GM19035 (cell line): ENCODE data around the gene SUN3.

Experiments used
- ATAC-seq: cut with Tn5 transposase; IDR thresholded peaks from one replicate; pipeline ENCODE4 v1.9.1; 2021; ENCODE audit not compliant: unreplicated experiment

Gene SUN3

GRCh38 chr7:47979832-47980181, 49.1 kb downstream of the SUN3 start:
- no peak for ATAC-seq

GRCh38 chr7:47979145-47979831, 49.6 kb downstream of the SUN3 start, which contains the start of gene HUS1:
Gene HUS1 (minus strand): TSS chr7:47979615. CDS start chr7:47979519, 96 bp downstream.
- ATAC-seq, result peak; percentile 99

GRCh38 chr7:47978790-47979144, 50.1 kb downstream of the SUN3 start:
- no peak for ATAC-seq

- no peak for ATAC-seq
Observed at GRCh38 chr7:47973739-47974138, 55.2 kb downstream of the SUN3 start.

GRCh38 chr7:47970761-47971160, 58.1 kb downstream of the SUN3 start:
- ATAC-seq, result no peak

GRCh38 chr7:47968847-47969774, 59.8 kb downstream of the SUN3 start:
- peak; percentile 63 for ATAC-seq

GRCh38 chr7:47967708-47968107, 61.2 kb downstream of the SUN3 start:
- no peak for ATAC-seq

- no peak for ATAC-seq
Observed at GRCh38 chr7:47967123-47967522, 61.8 kb downstream of the SUN3 start.

- ATAC-seq, result no peak
Observed at GRCh38 chr7:47965456-47965855, 63.5 kb downstream of the SUN3 start.

- no peak for ATAC-seq
Observed at GRCh38 chr7:47962262-47962661, 66.6 kb downstream of the SUN3 start.

GRCh38 chr7:47957156-47957555, 71.8 kb downstream of the SUN3 start:
- no peak for ATAC-seq

- ATAC-seq, result no peak
Observed at GRCh38 chr7:47956220-47956619, 72.7 kb downstream of the SUN3 start.

- ATAC-seq, result peak; percentile 37
Observed at GRCh38 chr7:47954231-47954911, 74.5 kb downstream of the SUN3 start.

- ATAC-seq, result peak; percentile 62
Observed at GRCh38 chr7:47953822-47954221, 75.1 kb downstream of the SUN3 start.

- no peak for ATAC-seq
Observed at GRCh38 chr7:47952224-47952623, 76.7 kb downstream of the SUN3 start.

- ATAC-seq, result no peak
Observed at GRCh38 chr7:47951374-47951773, 77.5 kb downstream of the SUN3 start.

GRCh38 chr7:47950714-47951113, 78.2 kb downstream of the SUN3 start:
- ATAC-seq, result no peak

GRCh38 chr7:47949703-47950102, 79.2 kb downstream of the SUN3 start:
- no peak for ATAC-seq

GRCh38 chr7:47948141-47948790, 80.6 kb downstream of the SUN3 start, which contains the start of gene PKD1L1:
Gene PKD1L1 (minus strand): TSS chr7:47948466. CDS start chr7:47948440, 26 bp downstream.
- ATAC-seq, result no peak

- no peak for ATAC-seq
Observed at GRCh38 chr7:47947355-47947749, 81.6 kb downstream of the SUN3 start.
